Smooth muscle cell (in vitro differentiated cells): ENCODE measurements around the gene RAP1GAP2. TPM values are rescaled to one million over a fixed set of nuclear protein-coding genes. Genes with fewer than 3 reads are reported as not detected.

Experiments used
- DNase-seq: peaks from one replicate; lab custom pipeline; 2025; ENCODE audit not compliant: unreplicated experiment; lab: John Stamatoyannopoulos, UW
- H2AFZ ChIP-seq: fragments of 200-600 bp; sonication (generic); 2 replicates; pipeline ENCODE4 v1.6.0; 2016; ENCODE audit warnings: antibody characterized with exemption, low read depth, mild to moderate bottlenecking
- H3F3A ChIP-seq: fragments of 200-600 bp; sonication (generic); 2 replicates; pipeline ENCODE4 v1.6.0; 2017; ENCODE audit warnings: antibody characterized with exemption, low read depth
- H3K27ac ChIP-seq: fragments of 200-600 bp; sonication (generic); 2 replicates; pipeline ENCODE4 v1.5.1; 2016; ENCODE audit warnings: low read depth, mild to moderate bottlenecking
- H3K27me3 ChIP-seq: fragments of 200-600 bp; sonication (generic); 2 replicates; pipeline ENCODE4 v1.6.1; 2016; ENCODE audit warnings: low read depth, mild to moderate bottlenecking
- H3K36me3 ChIP-seq: fragments of 200-600 bp; sonication (generic); 2 replicates; pipeline ENCODE4 v1.5.1; 2016; ENCODE audit warnings: low read depth
- H3K4me1 ChIP-seq: fragments of 200-600 bp; sonication (generic); 2 replicates; pipeline ENCODE4 v1.5.1; 2016; ENCODE audit warnings: low read depth
- H3K4me2 ChIP-seq: fragments of 200-600 bp; sonication (generic); 2 replicates; pipeline ENCODE4 v1.6.0; 2016; ENCODE audit warnings: mild to moderate bottlenecking
- H3K4me3 ChIP-seq: fragments of 200-600 bp; sonication (generic); 2 replicates; pipeline ENCODE4 v1.5.1; 2016; ENCODE audit warnings: mild to moderate bottlenecking
- H3K79me2 ChIP-seq: fragments of 200-600 bp; sonication (generic); 2 replicates; pipeline ENCODE4 v1.6.0; 2016; ENCODE audit warnings: low read depth, mild to moderate bottlenecking
- H3K9ac ChIP-seq: fragments of 200-600 bp; sonication (generic); 2 replicates; pipeline ENCODE4 v1.6.0; 2016; ENCODE audit warnings: low read depth
- H3K9me3 ChIP-seq: fragments of 200-600 bp; sonication (generic); replicated peaks from 2 replicates; pipeline ENCODE4 v1.5.1; 2016; ENCODE audit warnings: low read depth
- H4K20me1 ChIP-seq: fragments of 200-600 bp; sonication (generic); 2 replicates; pipeline ENCODE4 v1.6.0; 2016; ENCODE audit warnings: low read depth
- CTCF ChIP-seq: fragments of 200-600 bp; sonication (generic); IDR thresholded peaks from 2 replicates; pipeline ENCODE4 v1.5.1; 2017; ENCODE audit warnings: borderline replicate concordance, mild to moderate bottlenecking, antibody characterized with exemption; ENCODE audit not compliant: insufficient read depth, poor library complexity, severe bottlenecking
- WGBS: methylation state at CpG from one replicate; pipeline ENCODE4 v1.1.7; 2016; ENCODE audit warnings: low lambda C conversion rate; 5-methylcytosine and 5-hydroxymethylcytosine counted together
- polyA plus RNA-seq: library from polyadenylated mRNA; unstranded; fragments of >200 nt; fragmentation: Nextera tagmentation; extraction: Ambion mirVana; gene quantifications from 2 replicates; pipeline ENCODE4 v1.2.1, GENCODE V29; 2016
- total RNA-seq: library from RNA; depleted of rRNA; stranded (reverse); fragments of >200 nt; gene quantifications from 2 replicates; pipeline ENCODE4 v1.2.3, GENCODE V29; 2014

The RAP1GAP2 gene
- total and polyA plus RNA-seq, 2 experiments from 2014 or later: 0.31 to 0.99 TPM

- H4K20me1 ChIP-seq: no peaks in the 10 kb centered on the region
- H3K79me2 ChIP-seq: no peaks in the 10 kb centered on the region
- H3K9me3 ChIP-seq: no peaks in the 10 kb centered on the region
- no peak overlapping the region for H3K27ac ChIP-seq
- H3K36me3 ChIP-seq: no peaks in the 10 kb centered on the region
- TF ChIP-seq CTCF: no peak
- H3F3A ChIP-seq: no peaks in the 10 kb centered on the region
- 15% methylated on average over 5 of the region's 5 CpGs for WGBS
- no peaks in the 10 kb centered on the region for H3K27me3 ChIP-seq
- H3K9ac ChIP-seq: no peak overlapping the region
- H3K4me3 ChIP-seq: no peak overlapping the region
- H2AFZ ChIP-seq: no peak overlapping the region
- H3K4me1 ChIP-seq: peaks cover 14% of the 10 kb centered on the region
- H3K4me2 ChIP-seq: no peak overlapping the region
- DNase-seq: no peak
These were observed 78.0 kb downstream of the RAP1GAP2 start for GRCh38 chr17:2874189-2874686.

- no peak for TF ChIP-seq CTCF
These were observed 79.4 kb downstream of the RAP1GAP2 start for GRCh38 chr17:2875608-2876007.

GRCh38 chr17:2876467-2876866 lies 80.2 kb downstream of the RAP1GAP2 start:
- 61% methylated on average over 6 of the region's 6 CpGs for WGBS
- Histone ChIP-seq H3F3A (no peaks in the 10 kb centered on the region), H3K27me3 (no peaks in the 10 kb centered on the region), H3K36me3 (no peaks in the 10 kb centered on the region), H3K9me3 (no peaks in the 10 kb centered on the region), H3K27ac (no peak overlapping the region), H3K4me2 (no peak overlapping the region), H2AFZ (no peak overlapping the region), H3K4me1 (peaks cover 8% of the 10 kb centered on the region), H3K4me3 (no peak overlapping the region), H3K79me2 (no peaks in the 10 kb centered on the region), H3K9ac (no peak overlapping the region), H4K20me1 (no peaks in the 10 kb centered on the region)
- no peak for TF ChIP-seq CTCF
- no peak for DNase-seq

More at GRCh38 chr17:2875608-2876007, 79.4 kb downstream of the RAP1GAP2 start:
- Histone ChIP-seq H3K36me3 (no peaks in the 10 kb centered on the region), H3K9me3 (no peaks in the 10 kb centered on the region), H3K4me3 (no peak overlapping the region), H3K4me1 (peaks cover 13% of the 10 kb centered on the region), H3K4me2 (no peak overlapping the region), H3K27me3 (no peaks in the 10 kb centered on the region), H4K20me1 (no peaks in the 10 kb centered on the region), H2AFZ (no peak overlapping the region), H3F3A (no peaks in the 10 kb centered on the region), H3K27ac (no peak overlapping the region), H3K9ac (no peak overlapping the region), H3K79me2 (no peaks in the 10 kb centered on the region)
- WGBS: 75% methylated on average over 13 of the region's 13 CpGs
- no peak for DNase-seq

- Histone ChIP-seq H3K4me1 (peaks cover 3% of the 10 kb centered on the region), H4K20me1 (no peaks in the 10 kb centered on the region), H3K27me3 (no peaks in the 10 kb centered on the region), H3K36me3 (no peaks in the 10 kb centered on the region), H2AFZ (no peak overlapping the region), H3K9ac (no peak overlapping the region), H3K79me2 (no peaks in the 10 kb centered on the region), H3K4me3 (no peak overlapping the region), H3F3A (no peaks in the 10 kb centered on the region), H3K27ac (no peak overlapping the region), H3K4me2 (no peak overlapping the region), H3K9me3 (no peaks in the 10 kb centered on the region)
- no peak for TF ChIP-seq CTCF
- WGBS: 97% methylated on average over 16 of the region's 16 CpGs
- no peak for DNase-seq
These were observed 82.6 kb downstream of the RAP1GAP2 start for GRCh38 chr17:2878751-2879254.
